Measurements from ENCODE around the gene PDAP1.

DNA sequence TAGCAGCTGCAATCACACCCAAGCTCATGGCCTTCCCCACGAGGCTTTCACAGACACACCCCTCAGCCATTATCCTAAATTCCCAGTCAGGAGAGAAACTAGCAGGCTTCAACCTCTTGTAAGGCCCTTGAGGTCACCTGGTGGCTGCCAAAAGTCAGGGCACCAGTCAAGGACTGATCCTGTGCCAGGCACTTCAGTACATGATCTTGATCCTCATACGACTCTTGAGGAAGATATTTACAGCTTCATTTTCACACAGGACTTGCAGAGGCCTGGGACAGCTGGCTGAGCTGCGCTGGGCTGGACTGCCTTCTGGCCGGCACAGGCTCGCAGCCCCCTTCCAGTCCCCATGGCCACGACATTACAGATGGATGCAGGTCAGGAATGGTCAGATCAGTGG lies 8.8 kb downstream of the PDAP1 start:
- TF ChIP-seq POLR2A (IDR thresholded peaks at IDR 0.05; ENCODE audit: extremely low read depth, insufficient read length) = no peak
- TF ChIP-seq, protein P1, sequence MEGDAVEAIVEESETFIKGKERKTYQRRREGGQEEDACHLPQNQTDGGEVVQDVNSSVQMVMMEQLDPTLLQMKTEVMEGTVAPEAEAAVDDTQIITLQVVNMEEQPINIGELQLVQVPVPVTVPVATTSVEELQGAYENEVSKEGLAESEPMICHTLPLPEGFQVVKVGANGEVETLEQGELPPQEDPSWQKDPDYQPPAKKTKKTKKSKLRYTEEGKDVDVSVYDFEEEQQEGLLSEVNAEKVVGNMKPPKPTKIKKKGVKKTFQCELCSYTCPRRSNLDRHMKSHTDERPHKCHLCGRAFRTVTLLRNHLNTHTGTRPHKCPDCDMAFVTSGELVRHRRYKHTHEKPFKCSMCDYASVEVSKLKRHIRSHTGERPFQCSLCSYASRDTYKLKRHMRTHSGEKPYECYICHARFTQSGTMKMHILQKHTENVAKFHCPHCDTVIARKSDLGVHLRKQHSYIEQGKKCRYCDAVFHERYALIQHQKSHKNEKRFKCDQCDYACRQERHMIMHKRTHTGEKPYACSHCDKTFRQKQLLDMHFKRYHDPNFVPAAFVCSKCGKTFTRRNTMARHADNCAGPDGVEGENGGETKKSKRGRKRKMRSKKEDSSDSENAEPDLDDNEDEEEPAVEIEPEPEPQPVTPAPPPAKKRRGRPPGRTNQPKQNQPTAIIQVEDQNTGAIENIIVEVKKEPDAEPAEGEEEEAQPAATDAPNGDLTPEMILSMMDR (IDR thresholded peaks at IDR 0.05; ENCODE audit: low read depth, low read length) = no peak
